ENCODE results near the gene PAX7. TPM values are rescaled to one million over a fixed set of nuclear protein-coding genes. Genes with fewer than 3 reads are reported as not detected.

PAX7 gene
- total RNA-seq, 1 experiment from 2014 or later: not detected

GRCh38 chr1:18649693-18650370 lies 19.2 kb downstream of the PAX7 start:
- H3K4me1 Mint-ChIP-seq (ENCODE audit: insufficient read depth, unreplicated experiment): no peaks in the 10 kb centered on the region
- no peak overlapping the region for H3K27ac Mint-ChIP-seq (ENCODE audit: low read depth, unreplicated experiment)
- H3K9me3 Mint-ChIP-seq (ENCODE audit: unreplicated experiment): no peaks in the 10 kb centered on the region
- no peak for DNase-seq (ENCODE audit: unreplicated experiment)
- H3K27me3 Mint-ChIP-seq (ENCODE audit: insufficient read depth, unreplicated experiment): peaks cover 70% of the 10 kb centered on the region
- BruUV-seq (replicated peaks): no TSS peak
- H3K4me3 Mint-ChIP-seq (ENCODE audit: unreplicated experiment): no peak overlapping the region
- TF ChIP-seq, protein P1, sequence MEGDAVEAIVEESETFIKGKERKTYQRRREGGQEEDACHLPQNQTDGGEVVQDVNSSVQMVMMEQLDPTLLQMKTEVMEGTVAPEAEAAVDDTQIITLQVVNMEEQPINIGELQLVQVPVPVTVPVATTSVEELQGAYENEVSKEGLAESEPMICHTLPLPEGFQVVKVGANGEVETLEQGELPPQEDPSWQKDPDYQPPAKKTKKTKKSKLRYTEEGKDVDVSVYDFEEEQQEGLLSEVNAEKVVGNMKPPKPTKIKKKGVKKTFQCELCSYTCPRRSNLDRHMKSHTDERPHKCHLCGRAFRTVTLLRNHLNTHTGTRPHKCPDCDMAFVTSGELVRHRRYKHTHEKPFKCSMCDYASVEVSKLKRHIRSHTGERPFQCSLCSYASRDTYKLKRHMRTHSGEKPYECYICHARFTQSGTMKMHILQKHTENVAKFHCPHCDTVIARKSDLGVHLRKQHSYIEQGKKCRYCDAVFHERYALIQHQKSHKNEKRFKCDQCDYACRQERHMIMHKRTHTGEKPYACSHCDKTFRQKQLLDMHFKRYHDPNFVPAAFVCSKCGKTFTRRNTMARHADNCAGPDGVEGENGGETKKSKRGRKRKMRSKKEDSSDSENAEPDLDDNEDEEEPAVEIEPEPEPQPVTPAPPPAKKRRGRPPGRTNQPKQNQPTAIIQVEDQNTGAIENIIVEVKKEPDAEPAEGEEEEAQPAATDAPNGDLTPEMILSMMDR (IDR thresholded peaks at IDR 0.05; ENCODE audit: unreplicated experiment): no peak
- H3K36me3 Mint-ChIP-seq (ENCODE audit: insufficient read depth, unreplicated experiment): no peaks in the 10 kb centered on the region
- intact Hi-C loops (cut with micrococcal nuclease): no loop called here
- ChIA-PET POLR2A (no interaction called here), CTCF (interaction anchor here (1.2 kb wide), 1 partner anchor 62 kb away, joined by 4 read pairs; no protein-coding TSS in a partner anchor)

DNA sequence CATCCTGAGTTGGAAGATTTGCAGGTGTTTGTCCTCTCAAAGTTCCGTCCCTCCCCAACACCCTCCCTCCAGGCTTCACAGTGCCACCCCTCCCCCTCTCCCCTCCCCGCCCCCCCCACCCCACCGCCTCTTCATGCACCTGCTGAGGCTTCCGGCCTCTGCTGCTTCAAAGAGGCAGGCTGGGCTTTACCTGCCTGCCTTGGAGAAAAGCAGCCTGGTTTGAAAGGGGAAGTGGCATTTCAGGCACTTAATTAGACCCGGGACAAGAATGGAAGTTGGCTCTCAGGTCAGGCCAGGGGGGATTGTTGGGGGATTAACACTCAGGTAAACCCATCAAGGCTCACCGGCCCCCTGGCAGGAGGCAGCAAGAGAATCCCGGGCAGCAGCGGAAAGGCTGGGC lies 21.1 kb downstream of the PAX7 start:
- DNase-seq (ENCODE audit: unreplicated experiment): no peak
- ChIA-PET POLR2A (no interaction called here), CTCF (no interaction called here)
- peaks cover 53% of the 10 kb centered on the region for H3K27me3 Mint-ChIP-seq (ENCODE audit: insufficient read depth, unreplicated experiment)
- H3K27ac Mint-ChIP-seq (ENCODE audit: low read depth, unreplicated experiment): no peak overlapping the region
- TF ChIP-seq, protein P1 (IDR thresholded peaks at IDR 0.05; ENCODE audit: unreplicated experiment): no peak
- H3K9me3 Mint-ChIP-seq (ENCODE audit: unreplicated experiment): no peaks in the 10 kb centered on the region
- intact Hi-C loops (cut with micrococcal nuclease): no loop called here
- H3K4me3 Mint-ChIP-seq (ENCODE audit: unreplicated experiment): no peak overlapping the region
- no peaks in the 10 kb centered on the region for H3K36me3 Mint-ChIP-seq (ENCODE audit: insufficient read depth, unreplicated experiment)
- H3K4me1 Mint-ChIP-seq (ENCODE audit: insufficient read depth, unreplicated experiment): no peaks in the 10 kb centered on the region
- no TSS peak for BruUV-seq (replicated peaks)

- intact Hi-C loops (cut with micrococcal nuclease): no loop called here
- Mint-ChIP-seq H3K9me3 (ENCODE audit: unreplicated experiment) (no peaks in the 10 kb centered on the region), H3K27me3 (ENCODE audit: insufficient read depth, unreplicated experiment) (peaks cover 46% of the 10 kb centered on the region), H3K4me3 (ENCODE audit: unreplicated experiment) (no peak overlapping the region), H3K4me1 (ENCODE audit: insufficient read depth, unreplicated experiment) (no peaks in the 10 kb centered on the region), H3K27ac (ENCODE audit: low read depth, unreplicated experiment) (no peak overlapping the region), H3K36me3 (ENCODE audit: insufficient read depth, unreplicated experiment) (no peaks in the 10 kb centered on the region)
- TF ChIP-seq, protein P1 (IDR thresholded peaks at IDR 0.05; ENCODE audit: unreplicated experiment): no peak
- ChIA-PET POLR2A (no interaction called here), CTCF (no interaction called here)
- no peak for DNase-seq (ENCODE audit: unreplicated experiment)
- BruUV-seq (replicated peaks): no TSS peak
These were observed 22.1 kb downstream of the PAX7 start for GRCh38 chr1:18652791-18653190.

DNA sequence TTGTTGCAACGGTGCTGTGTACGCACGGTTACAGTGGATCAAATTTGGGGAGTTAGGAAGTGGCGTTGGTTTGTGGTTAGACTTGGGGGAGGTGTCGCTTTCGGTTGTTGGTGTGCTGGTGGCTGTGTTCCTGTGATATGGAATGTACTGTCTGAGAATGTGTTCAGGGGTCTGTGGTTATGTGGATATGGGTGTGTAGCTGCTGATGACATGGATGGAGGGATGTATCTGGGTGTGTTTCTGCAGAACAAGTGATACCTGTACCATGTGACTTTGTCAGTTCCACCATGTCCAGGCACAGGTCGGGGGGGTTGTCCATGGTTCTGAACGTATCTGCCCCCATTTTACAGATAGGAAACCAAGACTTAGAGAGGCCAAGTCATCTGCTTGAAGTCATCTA lies 22.7 kb downstream of the PAX7 start:
- intact Hi-C loops (cut with micrococcal nuclease): no loop called here
- Mint-ChIP-seq H3K9me3 (ENCODE audit: unreplicated experiment) (no peaks in the 10 kb centered on the region), H3K4me3 (ENCODE audit: unreplicated experiment) (no peak overlapping the region), H3K27me3 (ENCODE audit: insufficient read depth, unreplicated experiment) (peaks cover 40% of the 10 kb centered on the region), H3K4me1 (ENCODE audit: insufficient read depth, unreplicated experiment) (no peaks in the 10 kb centered on the region), H3K36me3 (ENCODE audit: insufficient read depth, unreplicated experiment) (no peaks in the 10 kb centered on the region), H3K27ac (ENCODE audit: low read depth, unreplicated experiment) (no peak overlapping the region)
- POLR2A ChIA-PET: no interaction called here
- DNase-seq (ENCODE audit: unreplicated experiment): no peak
- CTCF ChIA-PET: no interaction called here
- BruUV-seq (replicated peaks): no TSS peak
- TF ChIP-seq, protein P1 (IDR thresholded peaks at IDR 0.05; ENCODE audit: unreplicated experiment): no peak

All from MCF 10A (cell line).